Measurements from ENCODE around the gene RNF44.
"Not testable (repeated sequence)": the region's sequence is repeated elsewhere in the genome, so short reads cannot be mapped to it uniquely, and the experiment has no call there.

RNF44 gene

GRCh38 chr5:176521286-176521685, 15.9 kb downstream of the RNF44 start:
- no peak overlapping the region for H3K4me3 ChIP-seq (ENCODE audit: low read depth, low read length)

DNA sequence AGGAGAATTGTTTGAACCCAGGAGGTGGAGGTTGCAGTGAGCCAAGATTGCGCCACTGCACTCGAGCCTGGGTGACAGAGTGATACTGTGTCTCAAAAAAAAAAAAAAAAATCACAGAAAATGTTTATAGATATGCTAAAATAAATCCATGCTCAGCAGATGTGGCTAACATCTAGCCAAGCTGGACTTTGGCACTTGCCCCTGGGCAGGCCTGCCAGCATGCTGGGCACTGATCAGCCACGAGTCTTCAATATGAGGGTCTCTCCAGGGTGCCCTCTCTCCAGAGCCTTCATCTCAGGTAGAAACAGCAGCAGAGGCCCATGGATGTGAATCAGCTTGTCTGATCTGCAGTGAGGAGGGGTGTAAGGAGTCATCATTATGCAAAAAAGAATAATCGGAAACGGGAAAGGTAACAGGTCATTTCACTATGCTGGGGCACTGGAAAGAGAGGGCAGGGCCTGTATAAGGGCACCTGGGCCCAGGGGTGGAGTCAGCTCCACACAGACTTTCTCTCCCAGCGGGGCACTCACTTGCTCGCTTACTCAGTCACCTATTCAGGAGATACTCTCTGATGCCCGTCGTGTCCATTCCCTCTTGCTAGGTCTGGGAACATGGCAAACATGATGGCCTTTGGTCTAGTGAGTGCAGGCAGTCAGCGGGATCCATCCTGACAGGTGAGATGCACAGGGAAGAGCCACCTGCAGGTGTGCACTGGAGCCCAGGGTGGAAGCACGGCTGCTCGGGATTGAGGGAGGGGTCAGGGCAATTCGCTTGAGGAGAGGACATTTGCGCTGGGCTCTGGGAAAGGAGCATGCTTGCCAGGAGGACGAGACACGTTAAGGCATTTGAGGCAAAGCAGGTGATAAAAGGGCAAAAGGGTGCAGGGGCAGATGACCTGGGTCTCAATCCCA, 17.1 kb downstream of the RNF44 start:
- H3K4me3 ChIP-seq (ENCODE audit: low read depth, low read length): no peak overlapping the region

- no peak overlapping the region for H3K4me3 ChIP-seq (ENCODE audit: low read depth, low read length)
These were observed 20.0 kb downstream of the RNF44 start for GRCh38 chr5:176517053-176517661.

GRCh38 chr5:176515396-176515795, 21.8 kb downstream of the RNF44 start:
- H3K4me3 ChIP-seq (ENCODE audit: low read depth, low read length): no peak overlapping the region

DNA sequence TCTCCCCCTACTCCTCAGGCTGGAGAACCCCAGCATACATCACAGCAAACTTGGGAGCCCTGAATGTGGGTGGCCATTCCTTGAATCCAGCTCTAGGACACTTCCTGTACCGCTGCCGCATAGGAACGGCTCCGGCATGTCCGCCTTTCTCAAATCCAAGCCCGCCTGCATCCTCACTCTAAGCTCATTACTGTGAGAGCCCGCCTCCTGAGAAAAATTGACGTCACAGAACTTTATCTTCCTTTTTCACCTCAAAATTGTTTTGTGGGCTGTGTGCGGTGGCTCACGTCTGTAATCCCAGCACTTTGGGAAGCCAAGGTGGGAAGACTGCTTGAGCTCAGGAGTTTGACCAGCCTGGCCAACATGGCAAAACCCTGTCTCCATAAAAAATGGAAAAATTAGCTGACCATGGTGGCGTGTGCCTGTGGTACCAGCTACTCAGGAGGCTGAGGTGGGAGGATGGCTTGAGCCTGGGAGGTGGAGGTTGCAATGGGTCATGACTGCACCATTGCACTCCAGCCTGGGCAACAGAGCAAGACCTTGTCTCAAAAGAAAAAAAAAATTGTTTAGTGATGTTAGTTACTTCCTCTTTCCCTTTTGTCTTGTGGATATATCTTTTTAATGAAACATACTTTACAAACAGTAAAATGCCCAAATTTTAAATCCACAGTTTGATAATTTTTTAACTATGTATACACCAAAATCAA, 22.8 kb downstream of the RNF44 start:
- no peak overlapping the region for H3K4me3 ChIP-seq (ENCODE audit: low read depth, low read length)

DNA sequence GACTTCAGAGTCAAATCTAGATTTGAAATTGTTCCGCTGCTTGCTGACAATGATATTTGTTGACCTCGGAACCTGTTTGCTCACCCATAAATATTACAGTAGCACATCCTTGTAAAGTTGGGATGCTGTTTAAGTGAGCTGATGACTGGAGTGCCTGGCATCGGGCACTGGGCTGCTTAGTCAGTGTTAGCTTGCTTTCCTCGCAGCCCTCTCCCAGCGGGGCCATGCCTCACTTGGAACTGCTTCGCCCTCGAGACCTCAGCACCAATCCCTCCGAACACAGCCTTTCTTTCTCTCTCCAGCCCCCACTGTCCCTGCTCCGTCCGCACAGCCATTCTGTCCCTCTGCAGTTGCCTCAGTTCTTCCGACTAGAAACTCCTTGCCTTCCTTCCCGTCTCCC, 23.4 kb downstream of the RNF44 start:
- no peak overlapping the region for H3K4me3 ChIP-seq (ENCODE audit: low read depth, low read length)

DNA sequence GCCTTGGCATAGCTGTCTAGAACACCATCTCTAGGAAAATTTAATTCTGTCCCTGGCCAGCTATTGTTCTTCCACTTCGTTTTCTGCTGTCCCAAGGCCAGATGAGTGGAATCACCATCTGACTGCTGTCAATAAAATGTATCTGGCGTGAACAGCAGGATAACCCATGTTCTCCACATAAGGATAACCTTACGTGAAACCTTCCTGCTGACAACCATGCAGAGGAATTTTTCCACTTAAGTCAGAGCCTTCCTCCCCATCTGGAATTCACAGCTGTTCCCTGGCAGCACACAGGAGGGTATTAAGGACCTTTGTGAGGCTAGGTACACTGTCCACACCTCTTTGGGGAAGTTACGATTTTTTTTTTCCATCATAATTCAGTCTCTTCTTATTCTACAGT, 28.6 kb downstream of the RNF44 start:
- H3K4me3 ChIP-seq (ENCODE audit: low read depth, low read length): no peak overlapping the region

GRCh38 chr5:176507911-176508310, 29.3 kb downstream of the RNF44 start:
- H3K4me3 ChIP-seq (ENCODE audit: low read depth, low read length): no peak overlapping the region

GRCh38 chr5:176503496-176503895, 33.7 kb downstream of the RNF44 start:
- H3K4me3 ChIP-seq (ENCODE audit: low read depth, low read length): no peak overlapping the region

GRCh38 chr5:176501333-176501732, 35.9 kb downstream of the RNF44 start:
- H3K4me3 ChIP-seq (ENCODE audit: low read depth, low read length): no peak overlapping the region

DNA sequence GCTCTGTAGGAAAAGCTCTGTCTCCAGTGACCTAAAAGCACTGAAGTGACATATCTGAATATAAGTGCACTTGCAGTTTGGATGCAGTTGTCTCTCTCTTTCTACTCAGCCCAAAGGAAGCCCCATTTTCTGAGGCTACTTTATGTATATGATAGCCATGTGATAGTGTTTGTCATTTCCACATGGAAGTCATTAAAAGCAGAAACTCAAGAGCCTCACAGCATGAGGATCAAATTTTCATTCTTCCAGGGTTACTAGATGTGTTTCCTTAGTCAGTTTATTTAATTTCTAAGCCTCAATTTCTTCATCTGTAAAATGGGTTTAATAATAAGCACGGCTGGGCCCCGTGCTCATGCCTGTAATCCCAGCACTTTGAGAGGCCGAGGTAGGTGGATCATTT, 36.7 kb downstream of the RNF44 start:
- H3K4me3 ChIP-seq (ENCODE audit: low read depth, low read length): no peak overlapping the region

- no peak overlapping the region for H3K4me3 ChIP-seq (ENCODE audit: low read depth, low read length)
These were observed 37.9 kb downstream of the RNF44 start for GRCh38 chr5:176499273-176499672.

GRCh38 chr5:176497852-176498251, 39.4 kb downstream of the RNF44 start:
- no peak overlapping the region for H3K4me3 ChIP-seq (ENCODE audit: low read depth, low read length)

DNA sequence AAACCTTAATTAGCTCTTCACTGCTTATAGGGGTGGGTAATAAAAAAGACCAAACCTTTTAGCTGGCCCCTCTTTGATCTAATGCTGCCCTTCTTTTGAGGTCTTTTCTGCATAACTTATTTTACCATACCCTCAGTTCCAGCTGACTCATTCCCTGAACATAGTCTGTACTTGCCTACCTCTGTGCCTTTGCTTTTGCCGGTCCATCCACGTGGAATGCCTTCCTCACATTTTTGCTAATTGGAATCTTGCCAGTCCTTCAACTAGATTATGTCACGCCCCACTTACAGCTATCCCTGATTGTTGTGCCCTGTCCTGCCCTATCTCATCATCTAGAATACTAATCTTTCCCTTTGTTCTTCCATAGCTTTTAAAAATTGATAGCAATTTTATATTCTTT, 44.8 kb downstream of the RNF44 start:
- H3K4me3 ChIP-seq (ENCODE audit: low read depth, low read length): no peak overlapping the region

GRCh38 chr5:176491901-176492300, 45.3 kb downstream of the RNF44 start:
- no peak overlapping the region for H3K4me3 ChIP-seq (ENCODE audit: low read depth, low read length)

- no peak overlapping the region for H3K4me3 ChIP-seq (ENCODE audit: low read depth, low read length)
These were observed 46.1 kb downstream of the RNF44 start for GRCh38 chr5:176491101-176491502.

DNA sequence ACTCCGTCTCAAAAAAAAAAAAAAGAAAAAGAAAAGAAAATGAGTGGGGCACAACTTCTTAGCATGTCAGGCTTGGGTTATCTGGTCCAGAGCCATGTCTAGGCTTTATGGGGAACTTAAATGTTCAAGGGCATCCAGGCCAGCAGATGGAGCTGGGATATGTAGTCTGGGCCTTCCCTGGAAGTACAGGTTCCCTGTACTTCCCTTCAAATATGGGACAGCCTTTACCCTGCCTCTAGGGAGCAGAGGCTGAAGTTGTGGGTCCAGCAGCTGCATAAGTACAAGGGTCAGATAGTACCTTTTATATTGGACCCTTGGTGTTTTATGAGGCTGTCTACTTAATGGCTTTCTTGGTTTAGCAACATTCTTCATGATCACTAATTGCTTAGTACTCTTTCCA, 46.9 kb downstream of the RNF44 start:
- no peak overlapping the region for H3K4me3 ChIP-seq (ENCODE audit: low read depth, low read length)

GRCh38 chr5:176489077-176489476, 48.1 kb downstream of the RNF44 start:
- no peak overlapping the region for H3K4me3 ChIP-seq (ENCODE audit: low read depth, low read length)

DNA sequence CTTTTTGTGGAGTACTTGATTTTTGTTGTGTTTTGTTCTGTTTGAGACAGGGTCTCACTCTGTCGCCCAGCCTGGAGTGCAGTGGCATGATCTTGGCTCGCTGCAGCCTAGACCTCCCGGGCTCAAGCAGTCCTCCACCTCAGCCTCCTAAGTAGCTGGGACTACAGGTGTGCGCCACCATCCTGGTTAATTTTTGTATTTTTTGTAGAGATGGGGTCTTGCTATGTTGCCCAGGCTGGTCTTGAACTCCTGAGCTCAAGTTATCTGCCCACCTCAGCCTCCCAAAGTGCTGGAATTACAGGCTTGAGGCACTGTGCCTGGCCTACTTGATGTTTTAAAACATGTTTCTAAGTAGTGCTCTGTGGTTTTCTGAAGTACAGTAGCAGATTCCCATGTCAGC, 50.0 kb downstream of the RNF44 start:
- H3K4me3 ChIP-seq (ENCODE audit: low read depth, low read length): not testable (repeated sequence)

DNA sequence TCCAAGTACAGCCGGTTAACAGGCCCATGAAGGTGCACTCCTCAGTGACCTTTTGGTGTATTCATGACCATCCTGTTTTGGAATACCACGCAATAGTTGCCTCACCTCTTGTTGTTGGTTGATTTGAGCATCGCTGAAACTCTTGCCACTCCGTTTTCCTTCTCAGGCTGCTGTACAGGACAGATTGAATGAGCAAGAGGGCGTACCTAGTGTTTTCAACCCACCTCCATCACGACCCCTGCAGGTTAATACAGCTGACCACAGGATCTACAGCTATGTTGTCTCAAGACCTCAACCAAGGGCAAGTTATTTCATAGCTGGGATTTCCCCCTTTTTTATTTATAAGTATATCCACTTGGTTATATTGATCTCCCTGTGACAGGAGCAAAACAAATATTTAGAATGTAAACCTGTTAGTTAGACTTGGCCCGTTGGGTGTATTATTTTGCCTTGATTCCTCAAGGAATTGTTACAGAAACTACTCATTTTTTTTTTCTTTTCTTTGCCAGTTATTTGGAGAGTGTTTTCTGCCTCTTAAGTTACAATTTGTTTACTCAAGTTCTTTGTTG, 50.9 kb downstream of the RNF44 start:
- H3K4me3 ChIP-seq (ENCODE audit: low read depth, low read length): no peak overlapping the region

GRCh38 chr5:176485176-176485575, 52.0 kb downstream of the RNF44 start:
- no peak overlapping the region for H3K4me3 ChIP-seq (ENCODE audit: low read depth, low read length)

GRCh38 chr5:176481711-176482110, 55.5 kb downstream of the RNF44 start:
- H3K4me3 ChIP-seq (ENCODE audit: low read depth, low read length): no peak overlapping the region

Measured in iPS-11a (cell line).